Bronchial epithelial cell (primary cell): Measurements from ENCODE around the gene PEX11B. TPM values are rescaled to one million over a fixed set of nuclear protein-coding genes. Genes with fewer than 3 reads are reported as not detected.
"Not testable (repeated sequence)": the region's sequence is repeated elsewhere in the genome, so short reads cannot be mapped to it uniquely, and the experiment has no call there.

Experiments
- DNase-seq: peaks from one replicate; pipeline ENCODE4 v3.0.0-alpha.2; 2010; ENCODE audit warnings: low read depth
- FAIRE-seq: peaks from 2 replicates; lab custom pipeline; 2011; peaks lifted over from hg19 to GRCh38; lab: Jason Lieb, UNC
- H3K27me3 ChIP-seq: 2 replicates; pipeline ENCODE4 v1.5.1; 2011; ENCODE audit warnings: low read length; ENCODE audit not compliant: control insufficient read depth, insufficient read depth
- H3K36me3 ChIP-seq: 2 replicates; pipeline ENCODE4 v1.5.1; 2011; ENCODE audit warnings: low read length; ENCODE audit not compliant: control insufficient read depth, insufficient read depth
- H3K4me3 ChIP-seq: 2 replicates; pipeline ENCODE4 v1.5.1; 2011; ENCODE audit warnings: mild to moderate bottlenecking, low read depth, low read length, control low read depth
- CTCF ChIP-seq: IDR thresholded peaks from 2 replicates; pipeline ENCODE4 v1.5.1; 2011; ENCODE audit warnings: mild to moderate bottlenecking, moderate library complexity, low read length, control low read depth, inconsistent platforms; ENCODE audit not compliant: insufficient read depth, severe bottlenecking
- total RNA-seq: library from RNA; depleted of rRNA; stranded (reverse); fragments of >200 nt; gene quantifications from 2 replicates; pipeline ENCODE4 v1.2.1, GENCODE V29; 2014

PEX11B gene
- total RNA-seq, 1 donor from 2014 or later = 22.6 TPM

GRCh38 chr1:145936247-145936646 is 17.7 kb upstream of the PEX11B start:
- Histone ChIP-seq H3K4me3 (no peak overlapping the region), H3K36me3 (no peaks in the 10 kb centered on the region)
- no peak for FAIRE-seq

GRCh38 chr1:145935708-145936107 is 17.2 kb upstream of the PEX11B start:
- DNase-seq (no peak), FAIRE-seq (no peak)
- Histone ChIP-seq H3K36me3 (no peaks in the 10 kb centered on the region), H3K4me3 (no peak overlapping the region), H3K27me3 (no peaks in the 10 kb centered on the region)
- no peak for TF ChIP-seq CTCF

More at GRCh38 chr1:145936247-145936646, 17.7 kb upstream of the PEX11B start:
- no peak for TF ChIP-seq CTCF
- no peak for DNase-seq
- no peaks in the 10 kb centered on the region for H3K27me3 ChIP-seq

- FAIRE-seq = not testable (repeated sequence)
These were observed 14.0 kb upstream of the PEX11B start for GRCh38 chr1:145932522-145933009.

GRCh38 chr1:145927916-145928643 is 9.6 kb upstream of the PEX11B start:
- DNase-seq (no peak), FAIRE-seq (no peak)
- Histone ChIP-seq H3K36me3 (peaks cover 6% of the 10 kb centered on the region), H3K4me3 (peak overlapping the region; percentile 60), H3K27me3 (no peaks in the 10 kb centered on the region)
- TF ChIP-seq CTCF = no peak

More at GRCh38 chr1:145932522-145933009, 14.0 kb upstream of the PEX11B start:
- H3K27me3 ChIP-seq, H3K4me3 ChIP-seq, H3K36me3 ChIP-seq: not testable (repeated sequence)
- DNase-seq = peak; percentile 35

- DNase-seq (peak; percentile 98), FAIRE-seq (no peak)
- no peaks in the 10 kb centered on the region for H3K27me3 ChIP-seq
- TF ChIP-seq CTCF = peak; percentile 56
- peaks cover 6% of the 10 kb centered on the region for H3K36me3 ChIP-seq
- peak within 1 kb of the TSS; percentile 60 for H3K4me3 ChIP-seq
These were observed 8.8 kb upstream of the PEX11B start, which contains the start of gene RBM8A for GRCh38 chr1:145927063-145927886. TSS of gene RBM8A (minus strand) at chr1:145927484. CDS start at chr1:145927426, 58 bp downstream.

- no peak for DNase-seq
- no peak for TF ChIP-seq CTCF
- peaks cover 6% of the 10 kb centered on the region for H3K36me3 ChIP-seq
- peak overlapping the region; percentile 60 for H3K4me3 ChIP-seq
- FAIRE-seq = no peak
- H3K27me3 ChIP-seq = no peaks in the 10 kb centered on the region
These were observed 8.2 kb upstream of the PEX11B start for GRCh38 chr1:145926686-145927062.
